Measurements from ENCODE around the gene GREM1.

DNA sequence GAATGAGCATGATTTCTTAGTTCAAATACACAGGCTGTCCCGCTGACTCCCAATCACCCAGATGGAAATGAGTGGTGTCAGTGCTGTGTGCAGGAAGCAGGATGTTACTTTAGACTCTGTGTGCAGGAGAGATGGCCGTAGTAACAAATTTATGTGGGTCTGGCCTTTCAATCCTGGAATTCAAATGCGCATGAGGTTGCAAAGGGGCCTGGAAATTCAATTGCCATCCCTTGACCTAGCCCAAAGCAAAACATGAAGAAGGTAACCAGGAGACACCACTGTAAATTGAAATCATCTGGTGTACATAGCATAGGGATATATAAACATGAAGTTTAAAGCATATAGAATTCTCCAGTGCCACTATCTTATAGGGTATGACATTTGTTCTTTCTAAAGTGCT is 33.2 kb downstream of the GREM1 start:
- TF ChIP-seq EP300 (IDR thresholded peaks at IDR 0.05; ENCODE audit: low read depth), result no peak
- TF ChIP-seq, protein P1, sequence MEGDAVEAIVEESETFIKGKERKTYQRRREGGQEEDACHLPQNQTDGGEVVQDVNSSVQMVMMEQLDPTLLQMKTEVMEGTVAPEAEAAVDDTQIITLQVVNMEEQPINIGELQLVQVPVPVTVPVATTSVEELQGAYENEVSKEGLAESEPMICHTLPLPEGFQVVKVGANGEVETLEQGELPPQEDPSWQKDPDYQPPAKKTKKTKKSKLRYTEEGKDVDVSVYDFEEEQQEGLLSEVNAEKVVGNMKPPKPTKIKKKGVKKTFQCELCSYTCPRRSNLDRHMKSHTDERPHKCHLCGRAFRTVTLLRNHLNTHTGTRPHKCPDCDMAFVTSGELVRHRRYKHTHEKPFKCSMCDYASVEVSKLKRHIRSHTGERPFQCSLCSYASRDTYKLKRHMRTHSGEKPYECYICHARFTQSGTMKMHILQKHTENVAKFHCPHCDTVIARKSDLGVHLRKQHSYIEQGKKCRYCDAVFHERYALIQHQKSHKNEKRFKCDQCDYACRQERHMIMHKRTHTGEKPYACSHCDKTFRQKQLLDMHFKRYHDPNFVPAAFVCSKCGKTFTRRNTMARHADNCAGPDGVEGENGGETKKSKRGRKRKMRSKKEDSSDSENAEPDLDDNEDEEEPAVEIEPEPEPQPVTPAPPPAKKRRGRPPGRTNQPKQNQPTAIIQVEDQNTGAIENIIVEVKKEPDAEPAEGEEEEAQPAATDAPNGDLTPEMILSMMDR (IDR thresholded peaks at IDR 0.05), result no peak
- TF ChIP-seq POLR2AphosphoS5 (IDR thresholded peaks at IDR 0.05), result no peak
- TF ChIP-seq POLR2A (IDR thresholded peaks at IDR 0.05), result no peak
